Transverse colon (tissue), 3 donors: ENCODE data around the gene ATP1A3.

Experiments
- CTCF ChIP-seq, 5 experiments: fragments of 200-600 bp in 3 of 5; fragments of 450-650 bp in 2 of 5; sonication (generic) in 3 of 5; IDR thresholded peaks; 1 replicate in 2 of 5; 2 replicates in 3 of 5; pipeline ENCODE4 v1.5.1; 2016 to 2017; ENCODE audit warnings: antibody characterized with exemption in 5 of 5, inconsistent platforms in 3 of 5, mild to moderate bottlenecking in 2 of 5, moderate library complexity in 1 of 5
- POLR2A ChIP-seq: fragments of 450-650 bp; IDR thresholded peaks from one replicate; pipeline ENCODE4 v1.6.1; 2016; ENCODE audit warnings: antibody characterized with exemption, mild to moderate bottlenecking, moderate library complexity

- TF ChIP-seq POLR2A (no peak), CTCF (IDR thresholded peaks at IDR 0.05) (no peak)
Observed at GRCh38 chr19:41944336-41944735, 49.7 kb downstream of the ATP1A3 start.
